H1 (cell line): ENCODE data around the gene SLC27A2. TPM values are rescaled to one million over a fixed set of nuclear protein-coding genes. Genes with fewer than 3 reads are reported as not detected.

Source experiments
- EGR1 ChIP-seq: IDR thresholded peaks from 2 replicates; pipeline ENCODE4 v1.6.1; 2011; ENCODE audit warnings: low read depth, low read length, borderline replicate concordance
- NANOG ChIP-seq: IDR thresholded peaks from 2 replicates; pipeline ENCODE4 v1.6.1; 2011; ENCODE audit warnings: low read length, low read depth, mild to moderate bottlenecking, inconsistent platforms; ENCODE audit not compliant: insufficient read depth, poor library complexity, severe bottlenecking
- RAD21 ChIP-seq, 2 experiments: IDR thresholded peaks in 1 of 2; conservative IDR thresholded peaks in 1 of 2; 2 replicates each; pipeline ENCODE4 v1.6.1; 2011; ENCODE audit warnings: low read depth in 2 of 2, low read length in 2 of 2, improper control_type of control experiment in 1 of 2, inconsistent platforms in 1 of 2, mild to moderate bottlenecking in 1 of 2, moderate library complexity in 1 of 2
- ZNF274 ChIP-seq: IDR thresholded peaks from 2 replicates; pipeline ENCODE4 v1.7.0; 2012; ENCODE audit warnings: low read length, borderline replicate concordance; ENCODE audit errors: extremely low read depth
- polyA plus RNA-seq, 7 experiments: library from polyadenylated mRNA; depleted of rRNA in 3 of 7; stranded (reverse) in 5 of 7; unstranded in 2 of 7; fragments of >200 nt in 5 of 7; fragments of 200-250 nt in 2 of 7; gene quantifications; 1 replicate in 5 of 7; 2 replicates in 1 of 7; 4 replicates in 1 of 7; pipeline versions ENCODE4 v1.2.1 to v1.2.3, GENCODE V29; 2011 to 2013; ENCODE audit warnings: missing spikeins in 2 of 7, mixed read lengths in 2 of 7
- total RNA-seq: library from RNA; stranded (reverse); fragmentation: NEBNext Ultra II Directional; extraction: Animal tissue kit (Norgen Biotek cat#: 25700); gene quantifications from 2 replicates; pipeline ENCODE4 v1.2.1, GENCODE V29; 2021
- TF ChIP-seq, protein P1 (sequence below): fragments of 300-600 bp; sonication (generic); IDR thresholded peaks from 2 replicates; pipeline ENCODE4 v1.7.1; 2012; ENCODE audit warnings: low read length, moderate library complexity, mild to moderate bottlenecking, inconsistent platforms; ENCODE audit not compliant: insufficient replicate concordance

SLC27A2 gene
- total and polyA plus RNA-seq, 2 of the 8 experiments (the other 6 are each of a cell fraction or from before 2014, with no cell fraction given), result 5.6 to 5.8 TPM

DNA sequence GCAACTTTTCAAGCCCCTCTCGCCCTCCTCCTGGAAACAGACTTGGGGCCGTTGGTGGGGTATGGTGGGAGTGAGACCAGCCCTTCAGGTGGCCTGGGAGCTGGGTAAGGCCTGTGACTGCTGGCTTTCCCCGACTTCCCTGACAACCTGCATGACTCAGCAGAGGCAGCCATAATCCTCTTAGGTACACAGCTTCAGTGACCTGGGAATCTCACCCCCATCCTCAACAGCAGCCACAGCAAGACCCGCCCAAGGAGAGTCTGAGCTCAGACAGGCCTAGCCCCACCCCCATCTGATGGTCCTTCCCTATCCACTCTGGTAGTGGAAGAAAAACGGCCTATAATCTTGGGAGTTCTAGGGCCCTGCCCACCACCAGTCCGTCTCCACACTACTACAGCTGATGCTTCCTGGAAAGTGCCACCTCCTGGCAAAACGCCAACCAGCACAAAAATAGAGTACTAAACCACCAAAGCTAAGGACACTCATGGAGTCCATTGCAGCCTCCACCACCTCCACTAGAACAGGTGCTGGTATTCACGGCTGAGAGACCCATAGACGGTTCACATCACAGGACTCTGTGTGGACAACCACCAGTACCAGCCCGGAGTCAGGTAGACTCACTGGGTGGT, 13.1 kb upstream of the SLC27A2 start (continued):
- TF ChIP-seq, protein P1, sequence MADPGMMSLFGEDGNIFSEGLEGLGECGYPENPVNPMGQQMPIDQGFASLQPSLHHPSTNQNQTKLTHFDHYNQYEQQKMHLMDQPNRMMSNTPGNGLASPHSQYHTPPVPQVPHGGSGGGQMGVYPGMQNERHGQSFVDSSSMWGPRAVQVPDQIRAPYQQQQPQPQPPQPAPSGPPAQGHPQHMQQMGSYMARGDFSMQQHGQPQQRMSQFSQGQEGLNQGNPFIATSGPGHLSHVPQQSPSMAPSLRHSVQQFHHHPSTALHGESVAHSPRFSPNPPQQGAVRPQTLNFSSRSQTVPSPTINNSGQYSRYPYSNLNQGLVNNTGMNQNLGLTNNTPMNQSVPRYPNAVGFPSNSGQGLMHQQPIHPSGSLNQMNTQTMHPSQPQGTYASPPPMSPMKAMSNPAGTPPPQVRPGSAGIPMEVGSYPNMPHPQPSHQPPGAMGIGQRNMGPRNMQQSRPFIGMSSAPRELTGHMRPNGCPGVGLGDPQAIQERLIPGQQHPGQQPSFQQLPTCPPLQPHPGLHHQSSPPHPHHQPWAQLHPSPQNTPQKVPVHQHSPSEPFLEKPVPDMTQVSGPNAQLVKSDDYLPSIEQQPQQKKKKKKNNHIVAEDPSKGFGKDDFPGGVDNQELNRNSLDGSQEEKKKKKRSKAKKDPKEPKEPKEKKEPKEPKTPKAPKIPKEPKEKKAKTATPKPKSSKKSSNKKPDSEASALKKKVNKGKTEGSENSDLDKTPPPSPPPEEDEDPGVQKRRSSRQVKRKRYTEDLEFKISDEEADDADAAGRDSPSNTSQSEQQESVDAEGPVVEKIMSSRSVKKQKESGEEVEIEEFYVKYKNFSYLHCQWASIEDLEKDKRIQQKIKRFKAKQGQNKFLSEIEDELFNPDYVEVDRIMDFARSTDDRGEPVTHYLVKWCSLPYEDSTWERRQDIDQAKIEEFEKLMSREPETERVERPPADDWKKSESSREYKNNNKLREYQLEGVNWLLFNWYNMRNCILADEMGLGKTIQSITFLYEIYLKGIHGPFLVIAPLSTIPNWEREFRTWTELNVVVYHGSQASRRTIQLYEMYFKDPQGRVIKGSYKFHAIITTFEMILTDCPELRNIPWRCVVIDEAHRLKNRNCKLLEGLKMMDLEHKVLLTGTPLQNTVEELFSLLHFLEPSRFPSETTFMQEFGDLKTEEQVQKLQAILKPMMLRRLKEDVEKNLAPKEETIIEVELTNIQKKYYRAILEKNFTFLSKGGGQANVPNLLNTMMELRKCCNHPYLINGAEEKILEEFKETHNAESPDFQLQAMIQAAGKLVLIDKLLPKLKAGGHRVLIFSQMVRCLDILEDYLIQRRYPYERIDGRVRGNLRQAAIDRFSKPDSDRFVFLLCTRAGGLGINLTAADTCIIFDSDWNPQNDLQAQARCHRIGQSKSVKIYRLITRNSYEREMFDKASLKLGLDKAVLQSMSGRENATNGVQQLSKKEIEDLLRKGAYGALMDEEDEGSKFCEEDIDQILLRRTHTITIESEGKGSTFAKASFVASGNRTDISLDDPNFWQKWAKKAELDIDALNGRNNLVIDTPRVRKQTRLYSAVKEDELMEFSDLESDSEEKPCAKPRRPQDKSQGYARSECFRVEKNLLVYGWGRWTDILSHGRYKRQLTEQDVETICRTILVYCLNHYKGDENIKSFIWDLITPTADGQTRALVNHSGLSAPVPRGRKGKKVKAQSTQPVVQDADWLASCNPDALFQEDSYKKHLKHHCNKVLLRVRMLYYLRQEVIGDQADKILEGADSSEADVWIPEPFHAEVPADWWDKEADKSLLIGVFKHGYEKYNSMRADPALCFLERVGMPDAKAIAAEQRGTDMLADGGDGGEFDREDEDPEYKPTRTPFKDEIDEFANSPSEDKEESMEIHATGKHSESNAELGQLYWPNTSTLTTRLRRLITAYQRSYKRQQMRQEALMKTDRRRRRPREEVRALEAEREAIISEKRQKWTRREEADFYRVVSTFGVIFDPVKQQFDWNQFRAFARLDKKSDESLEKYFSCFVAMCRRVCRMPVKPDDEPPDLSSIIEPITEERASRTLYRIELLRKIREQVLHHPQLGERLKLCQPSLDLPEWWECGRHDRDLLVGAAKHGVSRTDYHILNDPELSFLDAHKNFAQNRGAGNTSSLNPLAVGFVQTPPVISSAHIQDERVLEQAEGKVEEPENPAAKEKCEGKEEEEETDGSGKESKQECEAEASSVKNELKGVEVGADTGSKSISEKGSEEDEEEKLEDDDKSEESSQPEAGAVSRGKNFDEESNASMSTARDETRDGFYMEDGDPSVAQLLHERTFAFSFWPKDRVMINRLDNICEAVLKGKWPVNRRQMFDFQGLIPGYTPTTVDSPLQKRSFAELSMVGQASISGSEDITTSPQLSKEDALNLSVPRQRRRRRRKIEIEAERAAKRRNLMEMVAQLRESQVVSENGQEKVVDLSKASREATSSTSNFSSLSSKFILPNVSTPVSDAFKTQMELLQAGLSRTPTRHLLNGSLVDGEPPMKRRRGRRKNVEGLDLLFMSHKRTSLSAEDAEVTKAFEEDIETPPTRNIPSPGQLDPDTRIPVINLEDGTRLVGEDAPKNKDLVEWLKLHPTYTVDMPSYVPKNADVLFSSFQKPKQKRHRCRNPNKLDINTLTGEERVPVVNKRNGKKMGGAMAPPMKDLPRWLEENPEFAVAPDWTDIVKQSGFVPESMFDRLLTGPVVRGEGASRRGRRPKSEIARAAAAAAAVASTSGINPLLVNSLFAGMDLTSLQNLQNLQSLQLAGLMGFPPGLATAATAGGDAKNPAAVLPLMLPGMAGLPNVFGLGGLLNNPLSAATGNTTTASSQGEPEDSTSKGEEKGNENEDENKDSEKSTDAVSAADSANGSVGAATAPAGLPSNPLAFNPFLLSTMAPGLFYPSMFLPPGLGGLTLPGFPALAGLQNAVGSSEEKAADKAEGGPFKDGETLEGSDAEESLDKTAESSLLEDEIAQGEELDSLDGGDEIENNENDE, result no peak
- TF ChIP-seq ZNF274 (no peak), RAD21 (IDR thresholded peaks at IDR 0.05 in 1 of 2, conservative IDR thresholded peaks at IDR 0.05 in 1 of 2; ENCODE audit: low read depth in 2 of 2, low read length in 2 of 2) (no peak), NANOG (no peak), EGR1 (no peak)
